ENCODE measurements around the gene PRR30.

Gene PRR30

GRCh38 chr2:27130396-27130795 lies 8.8 kb downstream of the PRR30 start (continued):
- no peak for TF ChIP-seq ZBTB26 (tag by site-specific recombination; optimal IDR thresholded peaks at IDR 0.05)

GRCh38 chr2:27128668-27129571 lies 10.3 kb downstream of the PRR30 start:
- ChIA-PET POLR2A (no interaction called here), CTCF (no interaction called here)
- no peak overlapping the region for H3K27ac ChIP-seq (ENCODE audit: extremely low read depth, low read depth, low read length)
- H3K4me1 ChIP-seq (ENCODE audit: control insufficient read depth, insufficient read depth, low read length) = 0 out of 2 replicates have a peak, but pooled peaks cover 2% of the 10 kb centered on the region
- H3K36me3 ChIP-seq (ENCODE audit: control insufficient read depth in 2 of 2, insufficient read depth in 1 of 2, low read length in 2 of 2) = peaks cover 4 to 47% of the 10 kb centered on the region in 2 experiments; a peak in 2 of 3 replicates
- no peak overlapping the region for H3K4me3 ChIP-seq (ENCODE audit: low read depth, low read length)
- no peaks in the 10 kb centered on the region for H3K9me3 ChIP-seq (ENCODE audit: control insufficient read depth, insufficient read depth, low read depth, low read length)
- TF ChIP-seq INSM2 (tag by site-specific recombination; IDR thresholded peaks at IDR 0.05) = no peak
- TF ChIP-seq MEIS1 (CRISPR knock-in tag; IDR thresholded peaks at IDR 0.05; ENCODE audit: borderline replicate concordance) = no peak
- no peak for TF ChIP-seq ZNF707 (tag by site-specific recombination; IDR thresholded peaks at IDR 0.05)
- no peak for TF ChIP-seq GLI4 (tag by site-specific recombination; IDR thresholded peaks at IDR 0.05)
- TF ChIP-seq ZNF394 (tag by site-specific recombination; IDR thresholded peaks at IDR 0.05; ENCODE audit: borderline replicate concordance) = no peak
- TF ChIP-seq ZNF521 (tag by site-specific recombination; IDR thresholded peaks at IDR 0.05) = no peak

GRCh38 chr2:27127883-27128667 lies 11.1 kb downstream of the PRR30 start:
- ChIA-PET CTCF (no interaction called here), POLR2A (no interaction called here)
- Histone ChIP-seq H3K4me3 (ENCODE audit: low read depth, low read length) (no peak overlapping the region), H3K9me3 (ENCODE audit: control insufficient read depth, insufficient read depth, low read depth, low read length) (no peaks in the 10 kb centered on the region), H3K36me3 (ENCODE audit: control insufficient read depth in 2 of 2, insufficient read depth in 1 of 2, low read length in 2 of 2) (peaks cover 4 to 46% of the 10 kb centered on the region in 2 experiments; a peak in 2 of 3 replicates), H3K4me1 (ENCODE audit: control insufficient read depth, insufficient read depth, low read length) (0 out of 2 replicates have a peak, but pooled peaks cover 3% of the 10 kb centered on the region), H3K27ac (ENCODE audit: extremely low read depth, low read depth, low read length) (no peak overlapping the region)
- TF ChIP-seq ZNF350 (tag by site-specific recombination; IDR thresholded peaks at IDR 0.05) = no peak
- no peak for TF ChIP-seq ZSCAN16 (tag by site-specific recombination; IDR thresholded peaks at IDR 0.05)
- no peak for TF ChIP-seq ZBTB1 (tag by site-specific recombination; IDR thresholded peaks at IDR 0.05)
- no peak for TF ChIP-seq ZNF23 (tag by site-specific recombination; IDR thresholded peaks at IDR 0.05; ENCODE audit: borderline replicate concordance)
- no peak for TF ChIP-seq SP2 (tag by site-specific recombination; IDR thresholded peaks at IDR 0.05)
- TF ChIP-seq ZNF501 (tag by site-specific recombination; IDR thresholded peaks at IDR 0.05) = no peak
- no peak for TF ChIP-seq SP3 (tag by site-specific recombination; IDR thresholded peaks at IDR 0.05)

- no peak overlapping the region for H3K4me3 ChIP-seq (ENCODE audit: low read depth, low read length)
- peaks cover 0 to 28% of the 10 kb centered on the region in 2 experiments; a peak in 2 of 3 replicates for H3K36me3 ChIP-seq (ENCODE audit: control insufficient read depth in 2 of 2, insufficient read depth in 1 of 2, low read length in 2 of 2)
- POLR2A ChIA-PET = interaction anchor here (0.7 to 3.5 kb wide), 3 partner anchors 7 to 65 kb away, joined by 4 to 34 read pairs (median 7); partner anchors contain the start of gene PREB
- H3K4me1 ChIP-seq (ENCODE audit: control insufficient read depth, insufficient read depth, low read length) = 0 out of 2 replicates have a peak, but pooled peaks cover 3% of the 10 kb centered on the region
- CTCF ChIA-PET = interaction anchor here (0.6 kb wide), 1 partner anchor 27 kb away, joined by 3 read pairs; no protein-coding TSS in a partner anchor
- no peaks in the 10 kb centered on the region for H3K9me3 ChIP-seq (ENCODE audit: control insufficient read depth, insufficient read depth, low read depth, low read length)
- no peak overlapping the region for H3K27ac ChIP-seq (ENCODE audit: extremely low read depth, low read depth, low read length)
- TF ChIP-seq ZSCAN5A (tag by site-specific recombination; IDR thresholded peaks at IDR 0.05) (no peak), ZNF777 (tag by site-specific recombination; IDR thresholded peaks at IDR 0.05; ENCODE audit: borderline replicate concordance) (no peak), ZBTB49 (tag by site-specific recombination; IDR thresholded peaks at IDR 0.05; ENCODE audit: low read depth) (no peak), ZNF146 (tag by site-specific recombination; IDR thresholded peaks at IDR 0.05) (no peak), GLIS1 (tag by site-specific recombination; IDR thresholded peaks at IDR 0.05) (no peak), ZNF48 (tag by site-specific recombination; IDR thresholded peaks at IDR 0.05) (no peak), ZNF202 (tag by site-specific recombination; IDR thresholded peaks at IDR 0.05; ENCODE audit: borderline replicate concordance) (no peak)
Measured at GRCh38 chr2:27126252-27126710, 12.9 kb downstream of the PRR30 start.
